WTC11 (cell line): ENCODE results near the gene DALRD3. TPM values are rescaled to one million over a fixed set of nuclear protein-coding genes. Genes with fewer than 3 reads are reported as not detected.
A peak's percentile ranks its signal among the peaks of the same experiment; 100 is the strongest.

Experiments used
- ATAC-seq: fragments of 200-7000 bp; cut with Tn5 transposase; 2 replicates; pipeline ENCODE4 v1.10.0; 2021; ENCODE audit warnings: mild to moderate bottlenecking, moderate library complexity
- CTCF ChIA-PET: fragments of 300-600 bp; sonication (Branson Sonifier 250); formaldehyde crosslinking; loops from one replicate; lab custom pipeline; 2021; ENCODE audit warnings: antibody characterized with exemption; lab: Charles Lee
- POLR2A ChIA-PET: fragments of 350-600 bp; sonication (Branson Sonifier 250); formaldehyde crosslinking; loops from one replicate; lab custom pipeline; 2021; ENCODE audit warnings: antibody characterized with exemption; lab: Charles Lee
- DNase-seq: peaks from one replicate; pipeline ENCODE4 v3.0.0; 2021; ENCODE audit warnings: low spot score
- H3K27ac Mint-ChIP-seq: 2 replicates; pipeline ENCODE4 v1.8.0; 2021; ENCODE audit warnings: mixed read lengths
- H3K27me3 Mint-ChIP-seq: 2 replicates; pipeline ENCODE4 v1.8.0; 2021; ENCODE audit warnings: low read depth, mild to moderate bottlenecking, moderate library complexity, mixed read lengths
- H3K36me3 Mint-ChIP-seq: 2 replicates; pipeline ENCODE4 v1.8.0; 2021; ENCODE audit warnings: mixed read lengths
- H3K4me1 Mint-ChIP-seq: 2 replicates; pipeline ENCODE4 v1.8.0; 2022; ENCODE audit warnings: mixed read lengths
- H3K4me3 Mint-ChIP-seq: 2 replicates; pipeline ENCODE4 v1.8.0; 2021; ENCODE audit warnings: mild to moderate bottlenecking, moderate library complexity, mixed read lengths
- H3K9me3 Mint-ChIP-seq: 2 replicates; pipeline ENCODE4 v1.8.0; 2021; ENCODE audit warnings: mixed read lengths
- ERG ChIP-seq: fragments of 250-450 bp; sonication (Bioruptor Pico); IDR thresholded peaks from 2 replicates; pipeline ENCODE4 v1.8.0; 2021; ENCODE audit warnings: mild to moderate bottlenecking
- FOXK1 ChIP-seq: sonication (generic); formaldehyde crosslinking; IDR thresholded peaks from 2 replicates; pipeline ENCODE4 v1.8.0; 2022; ENCODE audit warnings: mild to moderate bottlenecking, moderate library complexity, missing genetic modification reagents
- FOXP4 ChIP-seq: sonication (generic); formaldehyde crosslinking; IDR thresholded peaks from 2 replicates; pipeline ENCODE4 v1.8.0; 2022; ENCODE audit warnings: mild to moderate bottlenecking, missing genetic modification reagents
- GABPB1 ChIP-seq: sonication (generic); formaldehyde crosslinking; IDR thresholded peaks from 2 replicates; pipeline ENCODE4 v1.8.1; 2023; ENCODE audit warnings: mild to moderate bottlenecking, missing genetic modification reagents
- GRHL2 ChIP-seq: fragments of 250-450 bp; sonication (Bioruptor Pico); IDR thresholded peaks from 2 replicates; pipeline ENCODE4 v1.8.0; 2022; ENCODE audit warnings: mild to moderate bottlenecking, moderate library complexity; ENCODE audit not compliant: insufficient replicate concordance, severe bottlenecking
- NR3C1 ChIP-seq: sonication (generic); formaldehyde crosslinking; conservative IDR thresholded peaks from 2 replicates; pipeline ENCODE4 v1.8.1; 2023; ENCODE audit warnings: low read depth, mild to moderate bottlenecking, missing genetic modification reagents
- PRDM15 ChIP-seq: sonication (generic); formaldehyde crosslinking; IDR thresholded peaks from 2 replicates; pipeline ENCODE4 v1.8.0; 2022; ENCODE audit warnings: missing genetic modification reagents
- SOX15 ChIP-seq: fragments of 250-450 bp; sonication (Bioruptor Pico); IDR thresholded peaks from 2 replicates; pipeline ENCODE4 v1.9.0; 2021; ENCODE audit warnings: mild to moderate bottlenecking
- TEAD4 ChIP-seq: sonication (generic); formaldehyde crosslinking; IDR thresholded peaks from 2 replicates; pipeline ENCODE4 v1.8.0; 2022; ENCODE audit warnings: mild to moderate bottlenecking, missing genetic modification reagents
- TP53 ChIP-seq: sonication (generic); formaldehyde crosslinking; IDR thresholded peaks from 2 replicates; pipeline ENCODE4 v1.8.1; 2023; ENCODE audit warnings: mild to moderate bottlenecking, missing genetic modification reagents
- ZBTB21 ChIP-seq: sonication (generic); formaldehyde crosslinking; IDR thresholded peaks from 2 replicates; pipeline ENCODE4 v1.8.1; 2023; ENCODE audit warnings: mild to moderate bottlenecking, missing genetic modification reagents, borderline replicate concordance
- ZNF138 ChIP-seq: sonication (generic); formaldehyde crosslinking; conservative IDR thresholded peaks from 2 replicates; pipeline ENCODE4 v1.8.1; 2022; ENCODE audit warnings: mild to moderate bottlenecking, moderate library complexity, missing genetic modification reagents
- ZNF219 ChIP-seq: sonication (generic); formaldehyde crosslinking; IDR thresholded peaks from 2 replicates; pipeline ENCODE4 v1.8.0; 2023; ENCODE audit warnings: missing genetic modification reagents, mild to moderate bottlenecking, borderline replicate concordance
- ZNF396 ChIP-seq: fragments of 250-450 bp; sonication (Bioruptor Pico); IDR thresholded peaks from 2 replicates; pipeline ENCODE4 v1.8.0; 2021; ENCODE audit warnings: mild to moderate bottlenecking, moderate library complexity, borderline replicate concordance
- ZNF512 ChIP-seq: sonication (generic); formaldehyde crosslinking; IDR thresholded peaks from 2 replicates; pipeline ENCODE4 v1.8.1; 2022; ENCODE audit warnings: missing genetic modification reagents, borderline replicate concordance
- ZNF532 ChIP-seq: fragments of 250-450 bp; sonication (Bioruptor Pico); IDR thresholded peaks from 2 replicates; pipeline ENCODE4 v1.9.0; 2021; ENCODE audit warnings: mild to moderate bottlenecking, borderline replicate concordance
- ZSCAN18 ChIP-seq: fragments of 250-450 bp; sonication (Bioruptor Pico); IDR thresholded peaks from 2 replicates; pipeline ENCODE4 v2.1.2; 2022; ENCODE audit warnings: mild to moderate bottlenecking, moderate library complexity
- total RNA-seq: library from RNA; stranded (reverse); gene quantifications from 3 replicates; pipeline ENCODE4 v1.2.3, GENCODE V29; 2021

Gene DALRD3
- total RNA-seq, 1 experiment from 2014 or later, result 41.4 TPM

- TF ChIP-seq PRDM15, result no peak
Observed at GRCh38 chr3:49025005-49025792, 6.8 kb upstream of the DALRD3 start (continued).

GRCh38 chr3:49024449-49024848 is 6.1 kb upstream of the DALRD3 start:
- ChIA-PET POLR2A (interaction anchor here (0.6 to 1.4 kb wide), 2 partner anchors 36 to 757 kb away, joined by 3 read pairs; no protein-coding TSS in a partner anchor), CTCF (interaction anchor here (1.6 to 6.3 kb wide), 2 partner anchors 14 to 69 kb away, joined by 5 to 124 read pairs; partner anchors contain the start of genes QRICH1 and WDR6)
- Mint-ChIP-seq H3K4me1 (peaks cover 35% of the 10 kb centered on the region), H3K27ac (no peak overlapping the region), H3K4me3 (no peak overlapping the region), H3K9me3 (no peaks in the 10 kb centered on the region), H3K36me3 (peaks cover 57% of the 10 kb centered on the region), H3K27me3 (no peaks in the 10 kb centered on the region)
- ATAC-seq (no peak), DNase-seq (no peak)
- TF ChIP-seq GRHL2 (CRISPR knock-in tag), result no peak
- TF ChIP-seq FOXP4, result no peak
- TF ChIP-seq NR3C1 (CRISPR knock-in tag), result no peak
- no peak for TF ChIP-seq ZSCAN18 (CRISPR knock-in tag)
- TF ChIP-seq ZNF396 (CRISPR knock-in tag), result no peak
- no peak for TF ChIP-seq ZNF532 (CRISPR knock-in tag)
- TF ChIP-seq TEAD4 (CRISPR knock-in tag), result no peak
- TF ChIP-seq FOXK1 (CRISPR knock-in tag), result no peak

GRCh38 chr3:49023775-49024174 is 5.4 kb upstream of the DALRD3 start:
- Mint-ChIP-seq H3K9me3 (no peaks in the 10 kb centered on the region), H3K4me3 (peak overlapping the region; percentile 92), H3K27ac (no peak overlapping the region), H3K4me1 (peaks cover 39% of the 10 kb centered on the region), H3K27me3 (no peaks in the 10 kb centered on the region), H3K36me3 (peaks cover 57% of the 10 kb centered on the region)
- ChIA-PET POLR2A (interaction anchor here (0.6 to 4.3 kb wide), 4 partner anchors 16 to 110 kb away, joined by 3 to 81 read pairs (median 3); partner anchors contain the start of gene WDR6), CTCF (interaction anchor here (1.1 to 8.2 kb wide), 5 partner anchors 14 to 71 kb away, joined by 3 to 124 read pairs (median 5); partner anchors contain the start of genes P4HTM, QRICH1 and WDR6)
- ATAC-seq, result no peak
- no peak for DNase-seq
- TF ChIP-seq ZBTB21 (CRISPR knock-in tag) (no peak), SOX15 (no peak), ZNF138 (CRISPR knock-in tag) (no peak), ZNF512 (CRISPR knock-in tag) (no peak), GABPB1 (CRISPR knock-in tag) (no peak), ZNF219 (CRISPR knock-in tag) (no peak), ERG (CRISPR knock-in tag) (no peak), TP53 (CRISPR knock-in tag) (no peak)
